Gastroesophageal sphincter (tissue), 4 donors: Measurements from ENCODE around the gene C20orf96. TPM values are rescaled to one million over a fixed set of nuclear protein-coding genes. Genes with fewer than 3 reads are reported as not detected.

Experiments used
- ATAC-seq: fragments of 150-250 bp; one replicate; pipeline ENCODE4 v1.9.1; 2016; ENCODE audit warnings: mild to moderate bottlenecking, moderate library complexity
- H3K27ac ChIP-seq, 4 donors: fragments of 200-600 bp; sonication (generic) in 3 of 4; 1 replicate in 3 of 4; 2 replicates in 1 of 4; pipeline ENCODE4 v1.5.1; 2016 to 2019
- H3K27me3 ChIP-seq: fragments of 200-600 bp; sonication (generic); one replicate; pipeline ENCODE4 v1.5.1; 2019
- H3K36me3 ChIP-seq, 2 donors: fragments of 200-600 bp; sonication (generic); one replicate each; pipeline ENCODE4 v1.5.1; 2019; ENCODE audit warnings: control low read depth in 1 of 2
- H3K4me1 ChIP-seq, 3 donors: fragments of 200-600 bp; sonication (generic); 1 replicate in 2 of 3; 2 replicates in 1 of 3; pipeline ENCODE4 v1.5.1; 2016 to 2019; ENCODE audit warnings: control low read depth in 2 of 3
- H3K4me3 ChIP-seq, 2 donors: fragments of 200-600 bp; sonication (generic); one replicate each; pipeline ENCODE4 v1.5.1; 2019; ENCODE audit warnings: mild to moderate bottlenecking in 1 of 2, moderate library complexity in 1 of 2
- H3K9me3 ChIP-seq, 3 donors: fragments of 200-600 bp; sonication (generic); one replicate each; pipeline ENCODE4 v1.5.1; 2017 to 2019; ENCODE audit warnings: control low read depth in 2 of 3
- EP300 ChIP-seq: sonication (generic); formaldehyde crosslinking; IDR thresholded peaks from one replicate; pipeline ENCODE4 v1.6.1; 2017; ENCODE audit warnings: antibody characterized with exemption, mild to moderate bottlenecking
- POLR2A ChIP-seq, 2 donors: fragments of 450-650 bp; IDR thresholded peaks; one replicate each; pipeline ENCODE4 v1.6.1; 2017; ENCODE audit warnings: antibody characterized with exemption in 2 of 2, mild to moderate bottlenecking in 2 of 2, moderate library complexity in 1 of 2
- POLR2AphosphoS5 ChIP-seq: sonication (generic); formaldehyde crosslinking; IDR thresholded peaks from one replicate; pipeline ENCODE4 v1.6.1; 2017; ENCODE audit warnings: antibody characterized with exemption
- WGBS, 2 donors: methylation state at CpG; one replicate each; pipeline ENCODE4 v1.1.5; 2018; ENCODE audit warnings: low coverage in 1 of 2; 5-methylcytosine and 5-hydroxymethylcytosine counted together
- total RNA-seq, 4 donors: library from RNA; depleted of rRNA; stranded (reverse); fragments of >200 nt; gene quantifications; one replicate each; pipeline ENCODE4 v1.1.0, GENCODE V29; 2016
- TF ChIP-seq, protein P1 (sequence below), 4 experiments: fragments of 200-600 bp in 2 of 4; fragments of 450-650 bp in 2 of 4; sonication (generic) in 1 of 4; IDR thresholded peaks; one replicate each; pipeline ENCODE4 v1.5.1; 2017 to 2019; ENCODE audit warnings: antibody characterized with exemption in 4 of 4, mild to moderate bottlenecking in 2 of 4, moderate library complexity in 2 of 4

Gene C20orf96
- total RNA-seq, 4 donors from 2014 or later, result 0.67 to 3.1 (median 1.3) TPM

DNA sequence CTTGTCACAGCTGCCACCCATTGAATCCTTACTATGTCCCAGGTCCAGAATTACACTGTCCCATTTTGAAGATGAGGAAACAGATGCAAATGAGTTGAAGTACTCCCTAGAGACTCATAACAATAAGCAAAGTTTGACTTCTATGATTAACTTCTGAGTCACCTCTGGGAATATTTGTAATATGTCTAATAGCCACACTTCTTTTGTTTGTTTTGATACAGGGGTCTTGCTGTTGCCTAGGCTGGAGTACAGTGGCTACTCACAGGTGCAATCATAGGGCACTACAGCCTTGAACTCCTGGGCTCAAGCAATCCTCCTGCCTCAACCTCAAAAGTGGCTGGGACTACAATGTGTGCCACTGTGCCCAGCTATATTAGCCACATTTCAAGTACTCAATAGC, 23.4 kb upstream of the C20orf96 start:
- H3K4me1 ChIP-seq, result peaks cover 0 to 19% (median 0%) of the 10 kb centered on the region in 3 donors
- peaks cover 0 to 17% of the 10 kb centered on the region in 2 donors for H3K36me3 ChIP-seq
- no peak for ATAC-seq
- no peak overlapping the region for H3K27ac ChIP-seq
- H3K9me3 ChIP-seq, result no peaks in the 10 kb centered on the region
- no peak for TF ChIP-seq EP300
- no peak for TF ChIP-seq POLR2A (IDR thresholded peaks at IDR 0.05)
- no peak for TF ChIP-seq POLR2AphosphoS5
- TF ChIP-seq, protein P1, sequence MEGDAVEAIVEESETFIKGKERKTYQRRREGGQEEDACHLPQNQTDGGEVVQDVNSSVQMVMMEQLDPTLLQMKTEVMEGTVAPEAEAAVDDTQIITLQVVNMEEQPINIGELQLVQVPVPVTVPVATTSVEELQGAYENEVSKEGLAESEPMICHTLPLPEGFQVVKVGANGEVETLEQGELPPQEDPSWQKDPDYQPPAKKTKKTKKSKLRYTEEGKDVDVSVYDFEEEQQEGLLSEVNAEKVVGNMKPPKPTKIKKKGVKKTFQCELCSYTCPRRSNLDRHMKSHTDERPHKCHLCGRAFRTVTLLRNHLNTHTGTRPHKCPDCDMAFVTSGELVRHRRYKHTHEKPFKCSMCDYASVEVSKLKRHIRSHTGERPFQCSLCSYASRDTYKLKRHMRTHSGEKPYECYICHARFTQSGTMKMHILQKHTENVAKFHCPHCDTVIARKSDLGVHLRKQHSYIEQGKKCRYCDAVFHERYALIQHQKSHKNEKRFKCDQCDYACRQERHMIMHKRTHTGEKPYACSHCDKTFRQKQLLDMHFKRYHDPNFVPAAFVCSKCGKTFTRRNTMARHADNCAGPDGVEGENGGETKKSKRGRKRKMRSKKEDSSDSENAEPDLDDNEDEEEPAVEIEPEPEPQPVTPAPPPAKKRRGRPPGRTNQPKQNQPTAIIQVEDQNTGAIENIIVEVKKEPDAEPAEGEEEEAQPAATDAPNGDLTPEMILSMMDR (IDR thresholded peaks at IDR 0.05), result no peak
- no peak overlapping the region for H3K4me3 ChIP-seq
- H3K27me3 ChIP-seq, result no peaks in the 10 kb centered on the region

DNA sequence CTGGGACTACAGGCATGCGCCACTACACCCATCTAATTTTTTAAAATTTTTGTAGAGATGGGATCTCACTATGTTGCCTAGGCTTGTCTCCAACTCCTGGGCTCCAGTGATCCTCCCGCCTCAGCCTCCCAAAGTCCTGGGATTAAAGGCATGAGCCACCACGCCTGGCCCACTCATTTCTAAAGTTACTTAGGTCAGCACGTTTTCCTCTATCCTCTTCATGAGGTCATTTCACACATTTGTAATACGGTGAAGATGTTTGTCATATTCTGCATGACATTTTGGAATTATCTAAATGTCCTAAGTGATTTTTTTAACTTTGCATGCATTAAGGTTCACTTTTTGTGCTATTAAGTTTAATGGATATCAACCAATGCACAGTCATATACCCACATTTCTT, 22.9 kb upstream of the C20orf96 start:
- TF ChIP-seq, protein P1 (IDR thresholded peaks at IDR 0.05), result no peak
- TF ChIP-seq POLR2A (IDR thresholded peaks at IDR 0.05), result no peak
- no peak for TF ChIP-seq POLR2AphosphoS5
- TF ChIP-seq EP300, result no peak
- H3K4me1 ChIP-seq, result peaks cover 0 to 23% (median 0%) of the 10 kb centered on the region in 3 donors
- H3K27ac ChIP-seq, result no peak overlapping the region
- H3K4me3 ChIP-seq, result no peak overlapping the region
- H3K36me3 ChIP-seq, result peaks cover 0 to 13% of the 10 kb centered on the region in 2 donors
- no peak for ATAC-seq
- no peaks in the 10 kb centered on the region for H3K9me3 ChIP-seq
- 85 to 86% methylated on average over 4 to 5 of the region's 5 CpGs for WGBS, 2 donors
- no peaks in the 10 kb centered on the region for H3K27me3 ChIP-seq

GRCh38 chr20:312866-313265, 22.3 kb upstream of the C20orf96 start:
- no peak overlapping the region for H3K4me3 ChIP-seq
- no peak for ATAC-seq
- no peak for TF ChIP-seq POLR2AphosphoS5
- TF ChIP-seq, protein P1 (IDR thresholded peaks at IDR 0.05), result no peak
- TF ChIP-seq POLR2A (IDR thresholded peaks at IDR 0.05), result no peak
- no peak for TF ChIP-seq EP300
- H3K4me1 ChIP-seq, result peaks cover 0 to 23% (median 0%) of the 10 kb centered on the region in 3 donors
- H3K36me3 ChIP-seq, result peaks cover 0 to 7% of the 10 kb centered on the region in 2 donors
- WGBS, 2 donors, result 50 to 52% methylated on average over 1 of the region's 1 CpG
- no peak overlapping the region for H3K27ac ChIP-seq
- no peaks in the 10 kb centered on the region for H3K27me3 ChIP-seq
- H3K9me3 ChIP-seq, result no peaks in the 10 kb centered on the region

- 78 to 89% methylated on average over 8 of the region's 8 CpGs for WGBS, 2 donors
- H3K4me3 ChIP-seq, result no peak overlapping the region
- H3K27ac ChIP-seq, result no peak overlapping the region
- no peaks in the 10 kb centered on the region for H3K27me3 ChIP-seq
- peaks cover 0 to 1% of the 10 kb centered on the region in 2 donors for H3K36me3 ChIP-seq
- TF ChIP-seq EP300 (no peak), POLR2AphosphoS5 (no peak), POLR2A (IDR thresholded peaks at IDR 0.05) (no peak)
- TF ChIP-seq, protein P1 (IDR thresholded peaks at IDR 0.05), result no peak
- no peak for ATAC-seq
- no peaks in the 10 kb centered on the region for H3K9me3 ChIP-seq
- peaks cover 0 to 23% (median 0%) of the 10 kb centered on the region in 3 donors for H3K4me1 ChIP-seq
These were observed 21.5 kb upstream of the C20orf96 start for GRCh38 chr20:312067-312466.

GRCh38 chr20:311609-312008, 21.1 kb upstream of the C20orf96 start:
- no peaks in the 10 kb centered on the region for H3K9me3 ChIP-seq
- no peak for TF ChIP-seq POLR2A (IDR thresholded peaks at IDR 0.05)
- TF ChIP-seq, protein P1 (IDR thresholded peaks at IDR 0.05), result no peak
- no peak for TF ChIP-seq POLR2AphosphoS5
- no peak for TF ChIP-seq EP300
- 78 to 86% methylated on average over 7 of the region's 7 CpGs for WGBS, 2 donors
- no peaks in the 10 kb centered on the region for H3K27me3 ChIP-seq
- no peak for ATAC-seq
- no peak overlapping the region for H3K4me3 ChIP-seq
- H3K4me1 ChIP-seq, result peaks cover 0 to 23% (median 0%) of the 10 kb centered on the region in 3 donors
- H3K36me3 ChIP-seq, result no peaks in the 10 kb centered on the region
- H3K27ac ChIP-seq, result no peak overlapping the region
